NCI-H2227 treated with DMSO at 0.1 percent for 48 hours (cell line): ENCODE data around the gene MKKS.
"Not testable (repeated sequence)": the region's sequence is repeated elsewhere in the genome, so short reads cannot be mapped to it uniquely, and the experiment has no call there.

ENCODE experiments used
- DNase-seq: peaks from one replicate; lab custom pipeline; 2025; lab: John Stamatoyannopoulos, UW

Gene MKKS

GRCh38 chr20:10448270-10449156, 14.5 kb upstream of the MKKS start:
- peak; percentile 16 for DNase-seq

DNA sequence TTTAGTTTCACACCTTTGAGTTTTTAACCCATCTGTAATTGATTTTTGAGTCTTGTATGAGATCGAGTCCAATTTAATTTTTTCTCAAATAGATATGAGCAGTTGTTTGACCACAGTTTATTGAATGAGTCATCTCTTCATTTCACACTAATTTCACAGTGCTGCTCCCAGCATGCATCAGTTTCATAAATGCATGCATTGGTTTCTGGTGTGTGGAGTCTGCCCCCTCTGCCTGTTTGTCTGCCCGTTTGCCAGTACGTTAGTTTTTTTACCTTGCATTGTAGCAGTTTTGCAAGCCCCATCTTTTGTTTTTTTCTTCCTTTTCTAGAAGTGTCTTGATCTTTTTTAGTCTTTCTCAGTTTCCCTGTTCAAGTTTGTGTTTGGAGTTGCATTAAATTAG, 13.0 kb upstream of the MKKS start:
- DNase-seq, result peak; percentile 51

- DNase-seq, result no peak
Observed at GRCh38 chr20:10445758-10446157, 11.7 kb upstream of the MKKS start.

DNA sequence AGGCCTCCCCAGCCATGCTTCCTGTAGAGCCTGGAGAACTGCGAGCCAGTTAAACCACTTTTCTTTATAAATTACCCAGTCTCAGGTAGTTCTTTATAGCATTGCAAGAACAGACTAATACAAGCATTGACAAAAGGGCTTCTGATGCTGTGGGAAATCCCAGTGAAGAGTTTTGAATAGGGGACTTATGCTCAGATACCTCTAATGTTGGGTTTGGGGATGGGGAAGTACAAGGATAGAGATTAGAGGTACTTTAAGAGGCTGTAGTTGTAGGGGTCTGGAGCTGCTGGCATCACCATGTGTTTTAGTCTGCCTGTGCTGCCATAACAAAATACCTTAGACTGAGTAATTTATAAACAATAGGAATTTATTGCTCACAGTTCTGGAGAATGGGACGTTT, 9.9 kb upstream of the MKKS start:
- no peak for DNase-seq

DNA sequence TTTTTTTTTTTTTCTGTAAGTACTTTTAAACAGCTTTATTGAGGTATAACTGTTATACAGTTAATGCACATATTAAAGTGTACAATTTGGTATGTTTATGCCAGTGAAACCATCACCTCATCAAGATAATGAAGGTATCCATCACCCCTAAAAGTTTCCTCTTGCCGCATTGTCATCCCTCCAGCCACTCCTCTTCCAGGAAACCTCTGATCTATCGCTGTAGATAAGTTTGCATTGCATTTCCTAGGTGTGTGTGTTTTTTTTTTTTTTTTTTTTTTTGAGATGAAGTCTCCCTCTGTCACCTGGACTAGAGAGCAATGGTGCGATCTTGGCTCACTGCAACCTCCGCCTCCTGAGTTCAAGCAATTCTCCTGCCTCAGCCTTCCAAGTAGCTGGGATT, 4.2 kb upstream of the MKKS start:
- no peak for DNase-seq

DNA sequence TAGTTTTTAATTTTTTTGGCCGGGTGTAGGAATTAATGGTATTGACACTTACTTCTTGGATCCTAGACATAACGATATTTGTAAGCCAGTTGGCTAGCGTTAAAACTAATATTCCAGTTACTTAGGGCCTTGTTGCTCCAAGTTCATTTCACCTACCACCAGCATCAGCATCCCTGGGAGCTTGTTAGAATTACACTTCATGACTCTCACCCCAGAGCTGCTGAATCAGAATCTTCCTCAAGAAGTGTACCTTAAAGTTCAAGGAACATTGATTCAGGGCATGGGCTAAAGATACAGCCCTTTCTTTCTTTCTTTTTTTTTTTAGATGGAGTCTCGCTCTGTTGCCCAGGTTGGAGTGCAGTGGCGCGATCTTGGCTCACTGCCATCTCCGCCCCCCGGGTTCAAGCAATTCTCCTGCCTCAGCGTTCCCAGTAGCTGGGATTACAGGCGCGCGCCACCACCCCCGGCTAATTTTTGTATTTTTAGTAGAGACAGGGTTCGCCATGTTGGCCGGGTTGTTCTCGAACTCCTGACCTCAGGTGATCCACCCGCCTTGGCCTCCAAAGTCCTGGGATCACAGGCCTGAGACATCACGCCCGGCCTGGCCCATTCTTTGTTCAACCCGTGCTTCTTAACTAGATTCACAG, 2.2 kb upstream of the MKKS start:
- DNase-seq, result no peak

DNA sequence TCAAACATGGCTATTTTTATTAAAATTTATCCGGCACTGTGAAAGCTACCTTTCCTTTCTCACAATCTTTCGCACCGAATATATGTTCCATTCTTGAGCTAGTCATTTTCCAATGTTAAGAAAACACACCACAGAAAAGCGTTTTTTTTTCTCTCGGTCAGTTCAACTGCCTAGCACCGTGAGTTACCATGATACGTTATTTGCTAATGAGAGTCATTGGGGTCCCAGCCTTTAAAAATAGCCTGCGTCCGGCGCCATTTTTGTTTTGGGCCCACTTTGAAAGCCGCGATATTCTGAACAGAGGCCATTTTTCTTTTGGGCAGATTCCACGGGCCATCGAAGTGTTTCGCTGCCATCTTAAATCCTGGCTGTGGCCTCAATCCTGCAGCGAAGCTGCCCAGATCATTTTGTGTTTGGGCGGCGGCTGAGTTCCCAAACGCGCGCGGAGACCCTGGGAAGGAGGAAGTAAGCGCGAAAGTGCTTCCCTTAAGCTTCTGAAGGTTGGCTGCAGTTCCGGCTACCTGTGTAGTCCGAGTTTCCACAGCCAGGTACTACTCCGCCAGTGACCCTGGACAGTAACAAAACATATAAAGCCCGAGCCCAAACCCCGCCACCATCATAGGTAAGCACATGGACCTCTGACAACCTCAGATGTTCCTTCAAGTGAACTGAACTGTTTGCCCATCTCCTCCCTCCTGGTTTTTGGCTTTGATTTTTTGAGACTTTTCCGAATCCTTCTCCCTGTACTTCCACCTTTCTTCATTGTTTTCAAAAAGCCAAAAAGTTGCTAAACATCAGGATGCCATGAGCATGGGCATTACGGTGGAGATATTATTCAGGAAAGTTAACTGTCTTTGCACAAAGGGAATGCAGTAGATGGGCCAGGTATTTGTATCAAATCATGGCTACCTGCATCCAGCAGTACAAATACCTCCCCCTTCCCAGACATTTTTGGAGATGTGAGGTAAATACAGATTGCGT, 1.1 kb upstream of the MKKS start, which contains the start of gene SLX4IP:
SLX4IP (plus strand) TSS at position 474 of the 981 bp plus-strand sequence. CDS start 22,900 bp downstream, outside the sequence.
- peak; percentile 97 for DNase-seq

DNA sequence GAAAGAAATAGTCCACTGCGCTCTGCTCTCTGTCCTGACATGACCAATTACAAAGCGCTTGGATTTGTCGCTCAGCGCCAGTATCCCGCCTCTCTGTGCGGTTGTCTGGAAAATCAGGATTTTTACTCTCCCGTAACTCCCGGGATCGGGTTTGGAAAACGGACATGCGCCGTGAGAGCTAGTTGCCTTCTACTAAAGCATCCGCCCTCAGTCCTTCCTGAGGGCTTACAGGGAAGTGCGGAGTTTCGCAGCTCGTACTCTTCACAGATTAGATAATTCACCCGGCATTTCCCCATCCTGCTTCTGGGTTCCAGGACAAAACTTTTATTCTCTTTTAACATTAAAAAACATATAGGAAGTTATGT, 427 bp upstream of the MKKS start:
- peak; percentile 98 for DNase-seq

DNA sequence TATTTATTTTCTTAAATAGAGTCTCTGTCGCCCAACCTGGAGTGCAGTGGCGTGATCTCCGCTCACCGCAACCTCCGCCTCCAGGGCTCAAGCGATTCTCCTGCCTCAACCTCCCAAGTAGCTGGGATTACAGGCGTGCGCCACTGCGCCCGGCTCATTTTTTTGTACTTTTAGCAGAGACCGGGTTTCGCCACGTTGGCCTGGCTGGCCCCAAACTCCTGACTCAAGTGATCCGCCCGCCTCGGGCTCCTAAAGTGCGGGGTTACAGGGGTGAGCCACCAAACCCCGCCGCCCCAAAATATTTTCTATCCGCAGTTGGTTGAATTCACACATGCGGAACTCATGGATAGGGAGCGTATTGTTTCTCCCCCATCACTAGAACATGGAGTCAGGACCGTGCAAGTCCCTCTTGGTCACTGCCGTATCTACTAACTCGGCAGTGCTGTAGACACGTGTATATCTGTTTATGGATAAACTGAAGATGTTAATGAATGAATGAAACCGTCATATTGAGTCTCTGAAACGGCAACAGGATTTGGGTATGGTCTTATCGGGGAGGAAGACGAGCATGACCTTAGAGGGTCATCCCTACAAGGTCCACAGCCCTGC, 904 bp downstream of the MKKS start:
- DNase-seq, result no peak

DNA sequence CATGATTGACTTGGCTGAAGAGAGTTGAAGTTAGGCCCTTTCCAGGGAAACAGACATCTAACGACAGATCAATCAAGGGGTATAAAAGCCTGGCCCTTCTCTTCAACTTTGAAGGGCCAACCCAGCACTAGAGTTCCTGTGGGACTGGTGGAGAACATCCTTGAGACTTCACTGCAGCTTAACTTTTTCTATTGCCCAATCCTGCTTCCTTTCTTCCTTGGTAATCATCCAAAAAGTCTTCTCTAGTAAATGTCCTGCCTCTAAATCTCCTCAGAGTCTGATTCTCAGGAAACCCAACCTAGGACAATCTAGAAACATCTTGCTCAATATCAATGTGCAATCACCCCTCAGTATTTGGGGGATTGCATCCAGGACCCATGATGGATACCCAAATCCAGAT, 1.9 kb downstream of the MKKS start:
- no peak for DNase-seq

DNA sequence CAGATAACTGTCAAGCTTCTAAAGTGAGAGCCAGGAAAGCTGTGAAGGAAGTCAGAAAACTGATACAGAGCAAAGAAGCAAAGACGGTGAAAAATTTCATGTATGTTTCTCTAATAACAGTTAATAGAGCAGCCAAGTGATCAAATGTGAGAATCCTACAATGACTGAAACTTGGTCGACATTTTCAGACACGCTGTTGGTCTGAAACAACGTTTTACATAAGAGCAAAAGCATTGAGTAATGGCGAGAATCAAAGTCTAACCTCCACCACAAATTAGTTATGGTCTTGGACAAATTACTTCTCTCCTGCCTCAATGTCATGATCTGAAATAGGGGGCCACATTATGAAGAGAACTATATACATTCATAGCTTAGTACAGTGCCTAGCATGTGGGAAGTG, 3.3 kb downstream of the MKKS start:
- DNase-seq, result no peak

- DNase-seq, result no peak
Observed at GRCh38 chr20:10430000-10430466, 4.0 kb downstream of the MKKS start.

DNA sequence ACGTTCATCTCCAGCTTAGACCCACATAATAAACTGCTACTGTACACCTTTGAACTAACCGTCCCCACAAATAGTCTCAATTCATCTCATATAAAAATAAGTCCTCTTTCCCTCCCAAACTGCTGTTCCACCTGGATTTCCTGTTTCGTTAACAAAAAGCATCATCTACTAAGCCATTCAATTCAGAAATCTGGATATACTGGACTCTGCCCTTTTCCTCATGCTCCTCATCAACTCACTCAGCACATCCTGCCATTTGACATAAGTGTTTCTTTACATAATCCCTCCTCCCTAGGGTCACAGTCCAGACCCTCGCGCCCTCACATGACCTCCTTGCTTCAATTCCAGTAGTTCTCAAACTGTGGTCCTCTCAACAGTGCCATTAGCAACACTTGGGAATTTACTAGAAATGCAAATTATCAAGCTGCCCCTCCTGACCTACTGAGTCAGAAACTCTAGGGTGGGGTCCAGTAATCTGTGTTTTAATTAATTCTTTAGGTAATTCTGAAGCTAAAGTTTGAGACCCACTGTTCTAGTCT, 4.5 kb downstream of the MKKS start:
- DNase-seq, result no peak

- no peak for DNase-seq
Observed at GRCh38 chr20:10428008-10428407, 6.0 kb downstream of the MKKS start.

GRCh38 chr20:10427060-10427692, 6.8 kb downstream of the MKKS start:
- DNase-seq, result peak; percentile 5

DNA sequence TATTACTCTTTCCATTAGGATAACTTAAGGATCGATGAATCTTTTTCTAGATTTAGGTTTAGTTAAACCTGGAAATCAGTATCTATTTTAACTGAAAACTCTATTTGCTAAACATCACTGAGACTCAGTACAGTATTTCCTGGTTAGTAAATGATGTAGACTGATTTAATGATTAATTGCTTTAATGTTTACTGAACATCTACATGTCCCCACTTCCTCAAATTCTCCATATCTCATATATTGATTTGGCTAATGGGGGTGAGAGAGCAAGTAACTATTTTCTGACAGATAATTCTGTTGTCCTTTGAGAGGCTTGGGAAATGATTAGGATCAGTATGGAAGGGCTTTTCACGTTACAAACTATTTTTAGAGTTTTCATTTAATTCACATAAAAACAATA, 10.3 kb downstream of the MKKS start:
- no peak for DNase-seq

DNA sequence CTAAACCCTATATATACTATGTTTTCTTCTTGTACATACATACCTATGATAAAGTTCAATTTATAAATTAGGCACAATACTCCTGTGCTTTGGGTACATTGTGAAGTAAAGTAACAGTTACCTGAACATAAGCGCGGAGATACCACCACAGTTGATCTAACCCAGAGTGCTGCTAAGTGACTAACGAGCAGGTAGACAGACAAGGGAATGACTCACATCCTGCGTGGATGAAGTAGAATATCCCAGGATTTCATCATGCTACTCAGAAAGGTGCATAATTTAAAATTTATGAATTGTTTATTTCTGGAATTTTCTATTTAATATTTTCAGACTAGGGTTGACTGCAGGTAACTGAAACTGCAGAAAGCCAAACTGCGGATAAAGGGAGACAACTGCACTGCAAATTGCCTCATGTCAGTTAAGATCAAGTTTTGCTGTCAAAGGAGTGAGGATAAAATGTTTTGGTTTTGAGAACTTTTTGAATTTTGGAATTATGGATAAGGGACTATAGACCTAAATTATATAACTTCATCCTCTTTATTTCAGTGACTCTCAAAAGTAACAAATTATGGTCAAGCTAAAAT, 14.4 kb downstream of the MKKS start:
- no peak for DNase-seq

DNA sequence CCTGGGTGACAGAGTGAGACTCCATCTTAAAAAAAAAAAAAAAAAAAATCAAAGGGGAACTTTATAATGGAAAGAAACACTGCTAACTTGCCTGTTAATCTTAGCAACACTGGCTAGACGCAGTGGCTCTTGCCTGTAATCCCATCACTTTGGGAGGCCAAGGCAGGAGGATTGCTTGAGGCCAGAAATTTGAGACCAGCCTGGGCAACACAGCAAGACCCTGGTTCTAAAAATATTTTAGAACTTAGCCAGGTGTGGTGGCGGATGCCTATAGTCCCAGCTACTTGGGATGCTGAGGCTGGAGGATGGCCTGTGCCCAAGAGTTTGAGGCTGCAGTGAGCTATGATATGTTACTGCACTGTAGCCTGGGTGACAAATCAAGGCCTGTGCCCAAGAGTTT, 16.8 kb downstream of the MKKS start:
- DNase-seq, result not testable (repeated sequence)

DNA sequence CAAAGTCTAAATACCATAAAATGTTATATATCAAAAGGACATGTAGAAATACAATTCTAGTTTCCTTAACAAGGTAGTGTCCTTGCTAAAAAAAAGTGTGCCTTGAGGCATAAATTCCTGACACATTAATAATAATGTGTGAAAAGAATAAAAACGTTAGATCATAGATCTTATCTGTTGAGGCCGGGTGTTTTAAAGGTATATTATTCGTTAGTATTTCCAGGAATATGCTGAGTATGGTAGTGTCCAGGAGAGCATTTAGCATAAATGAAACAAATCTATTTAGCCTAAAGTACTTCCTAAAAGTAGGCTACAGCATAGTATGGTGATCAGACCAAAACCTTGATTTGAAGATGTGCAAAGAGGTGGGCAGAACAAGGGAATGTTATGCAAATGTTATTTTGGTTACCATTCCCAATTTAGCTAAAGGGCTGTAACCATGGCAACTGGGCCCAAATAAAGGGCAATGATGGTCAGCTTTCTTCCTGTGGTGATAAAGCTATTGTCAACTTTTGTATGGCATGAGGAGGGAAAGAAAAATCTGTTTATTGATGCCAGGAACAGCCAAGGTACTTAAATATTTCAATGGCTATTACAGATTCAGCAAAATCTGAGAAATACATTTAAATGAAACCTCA, 18.9 kb downstream of the MKKS start:
- DNase-seq, result no peak
